Suprapubic skin (tissue), 4 donors: ENCODE measurements around the gene TENT4A. TPM values are rescaled to one million over a fixed set of nuclear protein-coding genes. Genes with fewer than 3 reads are reported as not detected.

ENCODE experiments used
- DNase-seq, 2 donors: peaks; one replicate each; pipeline ENCODE4 v3.0.0-alpha.2; 2019; ENCODE audit warnings: low spot score in 2 of 2
- H3K27ac ChIP-seq: fragments of 200-600 bp; sonication (generic); one replicate; pipeline ENCODE4 v1.5.1; 2019
- H3K27me3 ChIP-seq: fragments of 200-600 bp; sonication (generic); one replicate; pipeline ENCODE4 v1.5.1; 2019
- H3K36me3 ChIP-seq: fragments of 200-600 bp; sonication (generic); one replicate; pipeline ENCODE4 v1.5.1; 2019
- H3K4me1 ChIP-seq: fragments of 200-600 bp; sonication (generic); one replicate; pipeline ENCODE4 v1.5.1; 2019
- H3K4me3 ChIP-seq: fragments of 200-600 bp; sonication (generic); one replicate; pipeline ENCODE4 v1.5.1; 2019; ENCODE audit warnings: mild to moderate bottlenecking
- H3K9me3 ChIP-seq: fragments of 200-600 bp; sonication (generic); one replicate; pipeline ENCODE4 v1.5.1; 2019
- EP300 ChIP-seq: sonication (generic); formaldehyde crosslinking; IDR thresholded peaks from one replicate; pipeline ENCODE4 v1.6.1; 2017; ENCODE audit warnings: antibody characterized with exemption
- POLR2A ChIP-seq, 2 donors: fragments of 450-650 bp; IDR thresholded peaks; one replicate each; pipeline ENCODE4 v1.6.1; 2017; ENCODE audit warnings: antibody characterized with exemption in 2 of 2, mild to moderate bottlenecking in 2 of 2, moderate library complexity in 2 of 2
- POLR2AphosphoS5 ChIP-seq, 3 donors: sonication (generic); formaldehyde crosslinking; IDR thresholded peaks; one replicate each; pipeline ENCODE4 v1.6.1; 2017; ENCODE audit warnings: antibody characterized with exemption in 3 of 3
- WGBS: methylation state at CpG from one replicate; pipeline ENCODE4 v1.1.5; 2018; 5-methylcytosine and 5-hydroxymethylcytosine counted together
- total RNA-seq, 4 donors: library from RNA; depleted of rRNA; stranded (reverse); fragments of >200 nt; gene quantifications; one replicate each; pipeline ENCODE4 v1.1.0, GENCODE V29; 2016
- TF ChIP-seq, protein P1 (sequence below), 2 donors: fragments of 200-600 bp in 1 of 2; fragments of 450-650 bp in 1 of 2; sonication (generic) in 1 of 2; IDR thresholded peaks; one replicate each; pipeline ENCODE4 v1.5.1; 2016 to 2019; ENCODE audit warnings: antibody characterized with exemption in 2 of 2, mild to moderate bottlenecking in 1 of 2, moderate library complexity in 1 of 2

TENT4A gene
- total RNA-seq, 4 donors from 2014 or later: 36.4 to 67.3 (median 42.4) TPM

DNA sequence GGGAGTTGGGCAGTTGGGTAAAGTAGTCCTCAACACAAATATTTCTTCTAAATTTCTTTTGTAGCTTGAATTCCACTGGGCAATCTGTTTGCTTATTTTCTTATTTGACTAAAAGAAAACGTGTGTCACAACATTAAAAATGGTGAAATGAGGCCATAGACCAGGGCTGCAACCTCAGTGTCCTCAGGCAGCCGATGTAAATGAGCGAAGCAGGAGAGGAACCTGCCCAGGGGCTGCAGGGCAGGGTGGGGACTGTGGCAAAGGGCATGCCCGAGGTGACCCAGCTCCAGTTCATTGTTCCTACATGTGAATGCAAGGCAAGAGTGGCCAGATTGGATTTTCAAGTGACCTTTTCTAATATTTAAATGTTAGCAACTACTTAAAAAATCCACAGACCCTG is 74.7 kb downstream of the TENT4A start:
- no peaks in the 10 kb centered on the region for H3K27me3 ChIP-seq
- no peaks in the 10 kb centered on the region for H3K36me3 ChIP-seq
- H3K27ac ChIP-seq: no peak overlapping the region
- 85% methylated on average over 4 of the region's 4 CpGs for WGBS
- TF ChIP-seq POLR2AphosphoS5 (IDR thresholded peaks at IDR 0.05) (no peak), POLR2A (IDR thresholded peaks at IDR 0.05) (no peak), EP300 (no peak)
- TF ChIP-seq, protein P1, sequence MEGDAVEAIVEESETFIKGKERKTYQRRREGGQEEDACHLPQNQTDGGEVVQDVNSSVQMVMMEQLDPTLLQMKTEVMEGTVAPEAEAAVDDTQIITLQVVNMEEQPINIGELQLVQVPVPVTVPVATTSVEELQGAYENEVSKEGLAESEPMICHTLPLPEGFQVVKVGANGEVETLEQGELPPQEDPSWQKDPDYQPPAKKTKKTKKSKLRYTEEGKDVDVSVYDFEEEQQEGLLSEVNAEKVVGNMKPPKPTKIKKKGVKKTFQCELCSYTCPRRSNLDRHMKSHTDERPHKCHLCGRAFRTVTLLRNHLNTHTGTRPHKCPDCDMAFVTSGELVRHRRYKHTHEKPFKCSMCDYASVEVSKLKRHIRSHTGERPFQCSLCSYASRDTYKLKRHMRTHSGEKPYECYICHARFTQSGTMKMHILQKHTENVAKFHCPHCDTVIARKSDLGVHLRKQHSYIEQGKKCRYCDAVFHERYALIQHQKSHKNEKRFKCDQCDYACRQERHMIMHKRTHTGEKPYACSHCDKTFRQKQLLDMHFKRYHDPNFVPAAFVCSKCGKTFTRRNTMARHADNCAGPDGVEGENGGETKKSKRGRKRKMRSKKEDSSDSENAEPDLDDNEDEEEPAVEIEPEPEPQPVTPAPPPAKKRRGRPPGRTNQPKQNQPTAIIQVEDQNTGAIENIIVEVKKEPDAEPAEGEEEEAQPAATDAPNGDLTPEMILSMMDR (IDR thresholded peaks at IDR 0.05): no peak
- no peak overlapping the region for H3K4me3 ChIP-seq
- no peak for DNase-seq
- peaks cover 4% of the 10 kb centered on the region for H3K4me1 ChIP-seq
- H3K9me3 ChIP-seq: no peaks in the 10 kb centered on the region

DNA sequence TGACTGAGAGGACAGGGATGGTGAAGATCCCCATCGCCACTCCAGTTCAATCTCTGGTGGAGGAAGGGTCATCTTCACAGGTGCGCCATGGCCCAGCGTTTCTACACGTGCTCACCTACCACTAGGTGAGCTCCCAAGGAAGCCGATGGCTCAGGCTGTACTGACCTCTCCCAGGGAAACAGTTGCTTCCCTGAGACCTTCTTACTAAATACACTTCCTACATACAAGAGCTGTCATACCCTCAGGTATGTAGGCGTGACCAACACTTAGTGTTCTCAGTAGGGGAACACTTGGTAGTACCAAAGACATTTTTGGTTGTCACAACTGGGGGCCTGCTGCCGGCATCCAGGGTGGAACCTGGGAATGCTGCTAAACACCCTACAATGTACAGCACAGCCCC is 75.2 kb downstream of the TENT4A start:
- 88% methylated on average over 5 of the region's 7 CpGs for WGBS
- H3K4me1 ChIP-seq: peaks cover 9% of the 10 kb centered on the region
- peaks cover 1% of the 10 kb centered on the region for H3K27me3 ChIP-seq
- TF ChIP-seq, protein P1 (IDR thresholded peaks at IDR 0.05): no peak
- no peak for TF ChIP-seq POLR2A (IDR thresholded peaks at IDR 0.05)
- TF ChIP-seq EP300: no peak
- TF ChIP-seq POLR2AphosphoS5 (IDR thresholded peaks at IDR 0.05): no peak
- H3K9me3 ChIP-seq: no peaks in the 10 kb centered on the region
- no peak for DNase-seq
- no peaks in the 10 kb centered on the region for H3K36me3 ChIP-seq
- H3K27ac ChIP-seq: no peak overlapping the region
- no peak overlapping the region for H3K4me3 ChIP-seq

DNA sequence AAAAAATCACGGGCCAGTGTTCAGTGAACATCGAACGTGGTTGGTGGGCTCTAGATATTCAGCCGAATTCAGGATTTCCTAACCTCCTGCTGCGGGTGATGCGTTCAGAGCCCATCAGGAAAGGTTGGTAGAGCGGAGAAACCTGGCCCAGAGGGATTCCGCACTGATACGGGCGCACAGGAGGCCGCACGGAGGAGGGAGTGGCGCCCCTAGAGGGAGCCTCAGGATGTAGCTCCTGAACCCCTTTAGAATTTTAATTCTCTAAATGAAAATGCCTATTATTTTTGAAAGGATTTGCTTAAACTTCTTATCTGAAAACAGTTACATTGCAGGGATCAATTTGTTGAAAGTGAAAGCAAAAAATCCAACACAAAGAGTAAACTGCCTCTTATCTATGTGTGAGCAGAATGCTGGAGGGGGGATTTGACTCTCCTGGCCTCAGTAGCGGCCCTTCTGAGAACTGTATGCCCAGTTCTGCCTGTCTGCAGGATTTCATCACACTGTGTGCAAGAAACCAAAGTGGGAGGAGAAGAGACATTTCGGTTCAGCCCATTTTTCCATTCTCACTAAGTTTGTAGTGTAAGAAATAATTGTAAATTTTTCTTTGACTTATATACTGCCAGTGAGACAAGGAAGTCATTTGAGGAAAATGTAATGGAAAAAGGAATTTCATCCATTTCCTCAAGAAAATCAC is 75.9 kb downstream of the TENT4A start:
- 87% methylated on average over 15 of the region's 15 CpGs for WGBS
- no peak for DNase-seq
- Histone ChIP-seq H3K27ac (no peak overlapping the region), H3K36me3 (no peaks in the 10 kb centered on the region), H3K4me3 (no peak overlapping the region), H3K27me3 (peaks cover 2% of the 10 kb centered on the region), H3K9me3 (no peaks in the 10 kb centered on the region), H3K4me1 (peaks cover 12% of the 10 kb centered on the region)
- TF ChIP-seq POLR2AphosphoS5 (IDR thresholded peaks at IDR 0.05): no peak
- TF ChIP-seq, protein P1 (IDR thresholded peaks at IDR 0.05): no peak
- no peak for TF ChIP-seq EP300
- no peak for TF ChIP-seq POLR2A (IDR thresholded peaks at IDR 0.05)

DNA sequence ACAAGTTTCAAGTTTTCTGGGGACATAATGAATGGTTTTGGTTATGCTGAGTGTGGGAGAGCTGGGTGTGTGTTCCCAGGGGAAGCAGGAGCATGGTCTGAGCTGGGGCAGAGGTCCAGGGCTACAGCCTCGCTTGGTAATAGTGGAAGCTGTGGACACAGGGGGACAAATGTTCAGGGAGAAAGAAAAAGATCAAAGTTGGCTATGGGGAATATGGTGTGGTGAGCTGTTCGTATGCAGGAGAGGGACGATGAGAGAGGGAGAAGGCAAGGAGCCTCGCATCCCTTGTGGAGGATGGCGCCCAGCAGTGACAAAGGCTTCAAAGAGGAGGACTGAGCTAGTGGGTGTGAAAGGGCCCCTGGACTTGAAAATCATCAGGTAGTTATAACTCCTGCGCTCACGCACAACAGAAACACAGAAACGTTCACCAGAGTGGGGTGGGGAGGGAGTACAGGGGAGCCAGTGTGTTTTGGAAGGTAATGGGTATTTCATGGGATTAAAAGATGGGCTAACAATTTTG is 77.2 kb downstream of the TENT4A start:
- TF ChIP-seq, protein P1 (IDR thresholded peaks at IDR 0.05): no peak
- TF ChIP-seq EP300 (no peak), POLR2A (IDR thresholded peaks at IDR 0.05) (no peak), POLR2AphosphoS5 (IDR thresholded peaks at IDR 0.05) (no peak)
- peaks cover 2% of the 10 kb centered on the region for H3K27me3 ChIP-seq
- no peaks in the 10 kb centered on the region for H3K9me3 ChIP-seq
- DNase-seq: no peak
- WGBS: 81% methylated on average over 8 of the region's 8 CpGs
- H3K27ac ChIP-seq: no peak overlapping the region
- no peaks in the 10 kb centered on the region for H3K36me3 ChIP-seq
- H3K4me1 ChIP-seq: peaks cover 12% of the 10 kb centered on the region
- H3K4me3 ChIP-seq: no peak overlapping the region

DNA sequence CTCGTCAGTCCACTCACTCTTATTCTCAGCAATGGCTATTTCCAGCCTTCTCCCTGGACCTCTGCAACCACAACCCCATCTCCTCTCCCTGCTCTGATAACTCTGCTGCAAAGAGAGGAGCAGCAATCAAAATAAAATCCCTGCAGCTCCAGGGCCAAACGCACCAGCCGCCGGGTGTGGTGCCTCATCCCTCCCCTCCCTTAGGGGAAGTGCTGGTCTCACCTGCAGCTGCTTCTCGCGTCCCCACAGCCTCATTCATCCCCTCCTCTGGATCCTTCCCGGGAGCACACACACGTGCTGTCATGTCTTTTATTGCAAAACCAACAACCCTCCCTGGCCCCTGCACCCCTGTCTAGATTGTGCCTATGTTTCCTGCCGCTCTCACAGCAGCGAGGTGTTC is 77.8 kb downstream of the TENT4A start:
- Histone ChIP-seq H3K27ac (no peak overlapping the region), H3K9me3 (no peaks in the 10 kb centered on the region), H3K27me3 (peaks cover 2% of the 10 kb centered on the region), H3K4me1 (peaks cover 12% of the 10 kb centered on the region), H3K4me3 (no peak overlapping the region), H3K36me3 (no peaks in the 10 kb centered on the region)
- DNase-seq: no peak
- TF ChIP-seq EP300 (no peak), POLR2AphosphoS5 (IDR thresholded peaks at IDR 0.05) (no peak), POLR2A (IDR thresholded peaks at IDR 0.05) (no peak)
- TF ChIP-seq, protein P1 (IDR thresholded peaks at IDR 0.05): no peak
- WGBS: 46% methylated on average over 10 of the region's 10 CpGs
